ENCODE results near the gene SLC43A1.

DNA sequence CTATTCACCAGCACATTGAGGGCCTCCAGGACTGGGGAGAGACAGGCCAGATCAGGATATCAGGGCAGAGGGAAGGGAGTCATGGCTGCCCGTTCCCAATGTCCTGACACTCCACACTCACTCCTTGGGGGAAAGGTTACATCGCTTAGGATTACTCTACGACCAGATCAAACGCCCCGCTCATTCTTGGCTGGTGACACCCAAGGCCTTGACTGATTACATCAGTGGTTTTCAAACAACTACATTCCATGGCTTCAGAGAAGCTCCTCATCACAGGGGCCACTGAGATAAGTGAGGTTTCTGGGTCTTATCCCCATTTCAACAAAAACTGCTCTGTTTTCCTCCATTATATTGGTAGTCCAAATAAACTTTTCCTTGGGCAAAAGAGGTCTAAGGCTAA, 37.0 kb upstream of the SLC43A1 start:
- TF ChIP-seq RCOR1 (IDR thresholded peaks at IDR 0.05; ENCODE audit: low read length), result no peak
- no peak for TF ChIP-seq RFX5 (IDR thresholded peaks at IDR 0.05; ENCODE audit: low read length)
- TF ChIP-seq EP300 (IDR thresholded peaks at IDR 0.05; ENCODE audit: borderline replicate concordance in 1 of 2, low read depth in 1 of 2, low read length in 1 of 2), result no peak
- TF ChIP-seq CTCF (IDR thresholded peaks at IDR 0.05), result no peak
- TF ChIP-seq IRF3 (IDR thresholded peaks at IDR 0.05; ENCODE audit: low read depth, low read length), result no peak
- TF ChIP-seq, protein P1, sequence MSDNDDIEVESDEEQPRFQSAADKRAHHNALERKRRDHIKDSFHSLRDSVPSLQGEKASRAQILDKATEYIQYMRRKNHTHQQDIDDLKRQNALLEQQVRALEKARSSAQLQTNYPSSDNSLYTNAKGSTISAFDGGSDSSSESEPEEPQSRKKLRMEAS (IDR thresholded peaks at IDR 0.05; ENCODE audit: low read depth), result no peak
- no peak for TF ChIP-seq NRF1 (IDR thresholded peaks at IDR 0.05; ENCODE audit: low read depth, low read length)
- TF ChIP-seq USF2 (IDR thresholded peaks at IDR 0.05; ENCODE audit: borderline replicate concordance, low read depth, low read length), result no peak
- no peak for TF ChIP-seq RXRA (IDR thresholded peaks at IDR 0.05; ENCODE audit: borderline replicate concordance, low read depth)

Data from SK-N-SH (cell line).